ENCODE data around the gene ACYP1. TPM values are rescaled to one million over a fixed set of nuclear protein-coding genes. Genes with fewer than 3 reads are reported as not detected.
"Not testable (repeated sequence)": the region's sequence is repeated elsewhere in the genome, so short reads cannot be mapped to it uniquely, and the experiment has no call there.

Gene ACYP1
- total RNA-seq, 1 experiment from 2014 or later = 23.5 TPM

GRCh38 chr14:75068294-75069120 is 4.7 kb upstream of the ACYP1 start:
- H3K4me2 ChIP-seq (ENCODE audit: low read length) = peak overlapping the region; percentile 97
- DNase-seq (no peak), ATAC-seq (no peak; the same call in 1 of the 2 replicates)
- H3K9me2 ChIP-seq (replicated peaks; ENCODE audit: low read length) = no peaks in the 10 kb centered on the region
- intact Hi-C loops (cut with micrococcal nuclease) = no loop called here
- TSS peak; percentile 74 for BruUV-seq (replicated peaks)
- H3K27me3 ChIP-seq (ENCODE audit: low read length) = no peaks in the 10 kb centered on the region
- H3K79me2 ChIP-seq (ENCODE audit: low read length) = peaks cover 11% of the 10 kb centered on the region
- peak overlapping the region; percentile 84 for H3K9ac ChIP-seq (ENCODE audit: low read length)
- ChIA-PET CTCF (interaction anchor here (0.6 kb wide), 1 partner anchor 168 kb away, joined by 3 read pairs; no protein-coding TSS in a partner anchor), POLR2A (ENCODE audit: unreplicated experiment) (interaction anchor here (0.6 to 0.7 kb wide), 3 partner anchors 38 to 456 kb away, joined by 3 to 12 read pairs (median 12); partner anchors contain the start of gene RPS6KL1)
- peak overlapping the region; percentile 89 for H2AFZ ChIP-seq (ENCODE audit: low read length)
- H3K27ac ChIP-seq (ENCODE audit: low read length) = peak overlapping the region; percentile 84
- no peaks in the 10 kb centered on the region for H3K36me3 ChIP-seq (ENCODE audit: low read depth, low read length)
- no peak for TF ChIP-seq EZH2phosphoT487 (IDR thresholded peaks at IDR 0.05; ENCODE audit: borderline replicate concordance, low read length)
- TF ChIP-seq EZH2 (IDR thresholded peaks at IDR 0.05; ENCODE audit: low read length, unreplicated experiment) = no peak
- TF ChIP-seq CTCF (conservative IDR thresholded peaks at IDR 0.05; ENCODE audit: low read depth, low read length) = no peak
- H3K4me1 ChIP-seq (ENCODE audit: insufficient read depth, low read length) = peaks cover 17% of the 10 kb centered on the region
- H4K20me1 ChIP-seq (ENCODE audit: low read length) = no peaks in the 10 kb centered on the region
- H3K9me3 ChIP-seq (ENCODE audit: low read length) = no peaks in the 10 kb centered on the region
- peak overlapping the region; percentile 74 for H3K4me3 ChIP-seq (ENCODE audit: low read length)
- H3F3A ChIP-seq (ENCODE audit: low read length, unreplicated experiment) = no peaks in the 10 kb centered on the region

DNA sequence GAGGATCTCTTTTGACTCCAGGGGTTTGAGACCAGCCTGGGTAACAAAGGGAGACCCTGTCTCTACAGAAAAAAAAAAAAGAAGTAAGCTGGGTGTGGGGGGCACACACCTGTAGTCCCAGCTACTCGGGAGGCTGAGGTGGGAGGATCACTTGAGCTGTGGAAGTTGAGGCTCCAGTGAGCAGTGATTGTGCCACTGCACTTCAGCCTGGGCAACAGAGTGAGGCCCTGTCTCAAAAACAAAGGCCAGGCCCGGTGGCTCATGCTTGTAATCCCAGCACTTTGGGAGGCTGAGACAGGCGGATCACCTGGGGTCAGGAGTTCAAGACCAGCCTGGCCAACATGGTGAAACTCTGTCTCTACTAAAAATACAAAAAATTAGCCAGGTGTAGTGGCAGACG is 3.9 kb upstream of the ACYP1 start:
- H3K9ac ChIP-seq (ENCODE audit: low read length); H3K9me2 ChIP-seq (replicated peaks; ENCODE audit: low read length); ATAC-seq; H4K20me1 ChIP-seq (ENCODE audit: low read length); H3K27ac ChIP-seq (ENCODE audit: low read length); H3K9me3 ChIP-seq (ENCODE audit: low read length); DNase-seq; POLR2A ChIA-PET (ENCODE audit: unreplicated experiment); H3K27me3 ChIP-seq (ENCODE audit: low read length); BruUV-seq (replicated peaks); intact Hi-C loops (cut with micrococcal nuclease); H3K36me3 ChIP-seq (ENCODE audit: low read depth, low read length); H3F3A ChIP-seq (ENCODE audit: low read length, unreplicated experiment); H2AFZ ChIP-seq (ENCODE audit: low read length): not testable (repeated sequence)
- Histone ChIP-seq H3K4me3 (ENCODE audit: low read length) (peak overlapping the region; percentile 74), H3K79me2 (ENCODE audit: low read length) (peaks cover 18% of the 10 kb centered on the region), H3K4me1 (ENCODE audit: insufficient read depth, low read length) (peaks cover 24% of the 10 kb centered on the region), H3K4me2 (ENCODE audit: low read length) (peak overlapping the region; percentile 97)
- CTCF ChIA-PET = interaction anchor here (0.6 kb wide), 1 partner anchor 168 kb away, joined by 3 read pairs; no protein-coding TSS in a partner anchor

GRCh38 chr14:75067212-75067611 is 3.4 kb upstream of the ACYP1 start:
- Histone ChIP-seq H3K9me3 (ENCODE audit: low read length) (no peaks in the 10 kb centered on the region), H3K27me3 (ENCODE audit: low read length) (no peaks in the 10 kb centered on the region), H3K9me2 (replicated peaks; ENCODE audit: low read length) (no peaks in the 10 kb centered on the region), H3K4me1 (ENCODE audit: insufficient read depth, low read length) (peaks cover 26% of the 10 kb centered on the region), H3K4me2 (ENCODE audit: low read length) (peak overlapping the region; percentile 97; the same call in 1 of the 2 replicates), H3K79me2 (ENCODE audit: low read length) (peaks cover 23% of the 10 kb centered on the region), H4K20me1 (ENCODE audit: low read length) (no peaks in the 10 kb centered on the region), H3K4me3 (ENCODE audit: low read length) (no peak overlapping the region), H3K27ac (ENCODE audit: low read length) (no peak overlapping the region), H3K36me3 (ENCODE audit: low read depth, low read length) (no peaks in the 10 kb centered on the region), H3K9ac (ENCODE audit: low read length) (no peak overlapping the region), H2AFZ (ENCODE audit: low read length) (no peak overlapping the region), H3F3A (ENCODE audit: low read length, unreplicated experiment) (no peaks in the 10 kb centered on the region)
- ChIA-PET CTCF (no interaction called here), POLR2A (ENCODE audit: unreplicated experiment) (no interaction called here)
- BruUV-seq (replicated peaks) = no TSS peak
- intact Hi-C loops (cut with micrococcal nuclease) = no loop called here
- TF ChIP-seq EZH2 (IDR thresholded peaks at IDR 0.05; ENCODE audit: low read length, unreplicated experiment) (no peak), CTCF (conservative IDR thresholded peaks at IDR 0.05; ENCODE audit: low read depth, low read length) (no peak), EZH2phosphoT487 (IDR thresholded peaks at IDR 0.05; ENCODE audit: borderline replicate concordance, low read length) (no peak)
- DNase-seq (no peak), ATAC-seq (no peak)
